Gastrocnemius medialis (tissue), 4 donors: ENCODE data around the gene CEL.

Source experiments
- POLR2A ChIP-seq, 2 donors: fragments of 450-650 bp; IDR thresholded peaks; one replicate each; pipeline ENCODE4 v1.6.1; 2017; ENCODE audit warnings: antibody characterized with exemption in 2 of 2, mild to moderate bottlenecking in 2 of 2, moderate library complexity in 2 of 2
- TF ChIP-seq, protein P1 (sequence below), 5 experiments: fragments of 450-650 bp in 3 of 5; fragments of 200-600 bp in 2 of 5; sonication (generic) in 2 of 5; IDR thresholded peaks in 4 of 5; conservative IDR thresholded peaks in 1 of 5; 1 replicate in 4 of 5; 2 replicates in 1 of 5; pipeline ENCODE4 v1.5.1; 2016 to 2019; ENCODE audit warnings: antibody characterized with exemption in 5 of 5, mild to moderate bottlenecking in 3 of 5, moderate library complexity in 3 of 5

DNA sequence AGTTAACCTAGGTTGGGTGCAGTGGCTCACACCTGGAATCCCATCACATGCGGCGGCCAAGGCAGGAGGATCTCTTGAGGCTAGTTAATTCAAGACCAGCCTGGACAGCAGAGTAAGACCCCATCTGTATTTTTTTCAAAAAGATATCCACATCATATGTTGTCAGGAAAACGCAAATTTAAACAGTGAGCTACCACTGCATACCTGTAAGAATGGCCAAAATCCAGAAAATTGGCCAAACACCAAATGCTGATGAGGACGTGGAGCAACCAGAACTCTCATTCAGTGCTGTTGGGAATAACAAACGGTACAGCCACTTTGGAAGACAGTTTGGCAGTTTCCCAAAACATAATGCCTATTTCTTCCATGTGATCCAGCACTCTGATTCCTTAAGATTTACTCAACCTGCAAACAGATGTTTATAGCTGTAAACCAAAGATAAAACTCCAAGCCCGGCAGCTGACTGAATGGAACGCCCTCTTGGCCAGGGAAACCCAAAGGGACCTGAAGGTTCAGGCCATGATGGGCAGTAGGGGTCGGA is 12.4 kb downstream of the CEL start:
- TF ChIP-seq, protein P1, sequence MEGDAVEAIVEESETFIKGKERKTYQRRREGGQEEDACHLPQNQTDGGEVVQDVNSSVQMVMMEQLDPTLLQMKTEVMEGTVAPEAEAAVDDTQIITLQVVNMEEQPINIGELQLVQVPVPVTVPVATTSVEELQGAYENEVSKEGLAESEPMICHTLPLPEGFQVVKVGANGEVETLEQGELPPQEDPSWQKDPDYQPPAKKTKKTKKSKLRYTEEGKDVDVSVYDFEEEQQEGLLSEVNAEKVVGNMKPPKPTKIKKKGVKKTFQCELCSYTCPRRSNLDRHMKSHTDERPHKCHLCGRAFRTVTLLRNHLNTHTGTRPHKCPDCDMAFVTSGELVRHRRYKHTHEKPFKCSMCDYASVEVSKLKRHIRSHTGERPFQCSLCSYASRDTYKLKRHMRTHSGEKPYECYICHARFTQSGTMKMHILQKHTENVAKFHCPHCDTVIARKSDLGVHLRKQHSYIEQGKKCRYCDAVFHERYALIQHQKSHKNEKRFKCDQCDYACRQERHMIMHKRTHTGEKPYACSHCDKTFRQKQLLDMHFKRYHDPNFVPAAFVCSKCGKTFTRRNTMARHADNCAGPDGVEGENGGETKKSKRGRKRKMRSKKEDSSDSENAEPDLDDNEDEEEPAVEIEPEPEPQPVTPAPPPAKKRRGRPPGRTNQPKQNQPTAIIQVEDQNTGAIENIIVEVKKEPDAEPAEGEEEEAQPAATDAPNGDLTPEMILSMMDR (IDR thresholded peaks at IDR 0.05 in 4 of 5, conservative IDR thresholded peaks at IDR 0.05 in 1 of 5): no peak
- TF ChIP-seq POLR2A (IDR thresholded peaks at IDR 0.05): no peak
